ENCODE measurements around the gene MCTP2.

Gene MCTP2

DNA sequence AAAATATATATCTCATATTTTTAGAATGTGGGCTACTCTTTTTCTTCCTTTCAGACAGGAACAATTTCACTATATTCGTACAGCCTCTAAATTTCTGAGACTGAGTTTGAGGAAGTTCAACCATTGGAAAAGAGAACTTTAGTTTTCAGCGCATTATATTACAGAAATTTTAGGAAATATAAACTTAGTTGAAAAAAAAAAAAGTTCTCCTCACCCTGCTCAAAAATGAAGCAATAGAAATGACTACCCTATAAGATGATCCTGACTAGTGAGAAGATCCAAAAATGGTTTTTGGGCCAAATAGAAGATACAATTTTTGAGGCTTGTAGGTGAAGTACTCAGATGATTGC lies 139.6 kb downstream of the MCTP2 start:
- H3K4me3 ChIP-seq (replicated peaks; ENCODE audit: low read depth, low read length), result no peak overlapping the region
- no peak for DNase-seq (ENCODE audit: extremely low read depth, low read depth)
- TF ChIP-seq CTCF (IDR thresholded peaks at IDR 0.05; ENCODE audit: low read depth, low read length, missing control alignments), result no peak

- TF ChIP-seq CTCF (IDR thresholded peaks at IDR 0.05; ENCODE audit: low read depth, low read length, missing control alignments), result no peak
- DNase-seq (ENCODE audit: extremely low read depth, low read depth), result no peak
Observed at GRCh38 chr15:94372821-94373220, 141.5 kb downstream of the MCTP2 start.

GRCh38 chr15:94375997-94376396 lies 144.6 kb downstream of the MCTP2 start:
- H3K4me3 ChIP-seq (replicated peaks; ENCODE audit: low read depth, low read length), result no peak overlapping the region
- no peak for TF ChIP-seq CTCF (IDR thresholded peaks at IDR 0.05; ENCODE audit: low read depth, low read length, missing control alignments)
- DNase-seq (ENCODE audit: extremely low read depth, low read depth), result no peak

More at GRCh38 chr15:94372821-94373220, 141.5 kb downstream of the MCTP2 start:
- H3K4me3 ChIP-seq (replicated peaks; ENCODE audit: low read depth, low read length), result no peak overlapping the region

DNA sequence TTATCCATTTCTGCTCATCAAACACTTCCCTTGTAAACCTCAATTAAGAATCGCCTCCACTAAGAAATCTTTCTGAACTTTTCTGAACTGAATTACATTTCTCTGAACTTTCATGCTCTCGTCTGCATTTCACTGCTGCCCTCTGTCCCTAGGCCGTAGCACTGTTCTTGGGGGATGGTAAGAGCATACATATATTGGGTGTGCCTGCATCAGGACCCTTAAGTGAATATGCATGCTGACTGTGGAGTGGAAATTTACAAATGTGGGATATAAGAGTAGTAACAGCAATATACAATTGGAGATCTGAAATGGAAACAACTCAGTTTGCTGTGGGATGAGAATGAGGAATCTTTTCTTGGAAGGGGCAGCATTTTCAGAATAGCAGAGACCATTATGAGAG lies 148.6 kb downstream of the MCTP2 start:
- H3K4me3 ChIP-seq (replicated peaks; ENCODE audit: low read depth, low read length), result no peak overlapping the region
- DNase-seq (ENCODE audit: extremely low read depth, low read depth), result no peak
- TF ChIP-seq CTCF (IDR thresholded peaks at IDR 0.05; ENCODE audit: low read depth, low read length, missing control alignments), result no peak

DNA sequence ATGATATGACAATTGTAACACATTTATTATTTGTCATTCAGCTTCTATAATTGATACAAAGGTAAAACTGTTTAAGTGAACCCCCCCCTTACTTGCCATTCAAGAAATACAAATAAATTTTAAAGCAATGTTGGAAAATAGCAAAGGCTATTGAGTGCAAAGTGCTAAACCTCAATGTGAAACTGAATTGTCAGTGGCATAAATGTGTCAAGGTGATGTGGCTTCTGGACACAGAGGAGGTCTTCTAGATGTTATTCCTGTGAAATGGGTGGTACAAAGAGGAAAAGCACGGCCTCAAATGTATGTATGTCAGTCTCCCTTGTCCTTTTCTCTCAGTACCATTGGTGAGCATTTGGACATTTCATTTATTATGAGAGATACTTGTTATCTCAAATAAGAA lies 149.4 kb downstream of the MCTP2 start:
- no peak for TF ChIP-seq CTCF (IDR thresholded peaks at IDR 0.05; ENCODE audit: low read depth, low read length, missing control alignments)
- no peak overlapping the region for H3K4me3 ChIP-seq (replicated peaks; ENCODE audit: low read depth, low read length)

GRCh38 chr15:94381384-94381783 lies 150.0 kb downstream of the MCTP2 start:
- H3K4me3 ChIP-seq (replicated peaks; ENCODE audit: low read depth, low read length), result no peak overlapping the region
- no peak for TF ChIP-seq CTCF (IDR thresholded peaks at IDR 0.05; ENCODE audit: low read depth, low read length, missing control alignments)
- DNase-seq (ENCODE audit: extremely low read depth, low read depth), result no peak

More for the DNA sequence above, 149.4 kb downstream of the MCTP2 start:
- no peak for DNase-seq (ENCODE audit: extremely low read depth, low read depth)

GRCh38 chr15:94383041-94383440 lies 151.7 kb downstream of the MCTP2 start:
- no peak for TF ChIP-seq CTCF (IDR thresholded peaks at IDR 0.05; ENCODE audit: low read depth, low read length, missing control alignments)
- no peak overlapping the region for H3K4me3 ChIP-seq (replicated peaks; ENCODE audit: low read depth, low read length)
- DNase-seq (ENCODE audit: extremely low read depth, low read depth), result no peak

All from HFF-Myc (cell line).